GM12891 (cell line): ENCODE data around the gene CARTPT.

Experiments
- POLR2A ChIP-seq: IDR thresholded peaks from 2 replicates; pipeline ENCODE4 v1.6.1; 2011; ENCODE audit warnings: low read depth, low read length, control low read depth
- POLR2AphosphoS5 ChIP-seq: IDR thresholded peaks from 2 replicates; pipeline ENCODE4 v1.6.1; 2011; ENCODE audit warnings: low read depth, low read length, control low read depth
- SPI1 ChIP-seq: IDR thresholded peaks from 2 replicates; pipeline ENCODE4 v1.6.1; 2011; ENCODE audit warnings: low read depth, low read length, control low read depth
- TAF1 ChIP-seq: IDR thresholded peaks from 2 replicates; pipeline ENCODE4 v1.6.1; 2011; ENCODE audit warnings: low read depth, low read length, control low read depth

DNA sequence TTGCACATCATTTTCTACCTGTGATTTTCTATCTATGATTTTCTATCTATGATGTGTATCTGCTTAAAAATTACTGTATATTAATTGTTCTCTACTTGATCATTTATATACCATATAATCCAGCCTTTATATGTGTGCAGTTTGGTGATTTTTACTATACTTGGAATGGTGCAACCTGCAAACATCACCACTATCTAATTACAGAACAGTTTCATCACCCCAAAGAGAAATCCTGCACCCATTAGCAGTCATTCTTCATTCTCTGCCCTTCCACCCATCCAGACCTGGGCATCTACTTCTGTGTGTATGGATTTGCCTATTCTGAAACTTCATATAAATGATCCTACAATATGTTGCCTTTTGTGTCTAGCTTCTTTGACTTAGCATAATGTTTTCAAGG is 51.3 kb downstream of the CARTPT start:
- no peak for TF ChIP-seq POLR2A
- TF ChIP-seq POLR2AphosphoS5: no peak
- TF ChIP-seq TAF1: no peak
- no peak for TF ChIP-seq SPI1
